Activated CD4-positive, alpha-beta T cell treated with anti-CD3 and anti-CD28 coated beads for 1 hour (primary cell): ENCODE results near the gene OR6K6.

Experiments used
- DNase-seq: peaks from one replicate; pipeline ENCODE4 v3.0.0-alpha.2; 2020

OR6K6 gene

DNA sequence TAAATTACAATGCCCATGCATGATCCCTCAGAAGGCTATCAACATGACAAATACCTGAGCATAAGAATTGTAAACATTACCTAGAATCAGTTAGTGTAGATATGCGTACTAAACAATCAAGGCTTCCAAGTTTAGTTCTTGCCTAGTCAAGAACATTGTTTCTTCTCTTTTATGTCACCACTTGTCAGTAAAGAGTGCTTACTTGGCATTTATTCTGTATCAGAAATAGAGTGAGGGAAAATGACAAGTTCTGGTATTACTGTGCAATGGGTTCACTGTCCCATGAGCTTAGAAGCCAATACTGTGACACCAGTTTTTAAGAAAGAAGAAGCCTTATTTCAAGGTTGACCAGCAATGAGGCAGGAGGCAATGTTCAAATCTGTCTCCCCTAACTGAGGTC lies 49.2 kb downstream of the OR6K6 start:
- DNase-seq: no peak
